GM18517 (cell line): ENCODE data around the gene ADGRG7.
A peak's percentile ranks its signal among the peaks of the same experiment; 100 is the strongest.
"Not testable (repeated sequence)": the region's sequence is repeated elsewhere in the genome, so short reads cannot be mapped to it uniquely, and the experiment has no call there.

Experiments
- ATAC-seq: cut with Tn5 transposase; IDR thresholded peaks from one replicate; pipeline ENCODE4 v1.9.1; 2021; ENCODE audit warnings: mild to moderate bottlenecking, moderate library complexity; ENCODE audit not compliant: unreplicated experiment

Gene ADGRG7, protein sequence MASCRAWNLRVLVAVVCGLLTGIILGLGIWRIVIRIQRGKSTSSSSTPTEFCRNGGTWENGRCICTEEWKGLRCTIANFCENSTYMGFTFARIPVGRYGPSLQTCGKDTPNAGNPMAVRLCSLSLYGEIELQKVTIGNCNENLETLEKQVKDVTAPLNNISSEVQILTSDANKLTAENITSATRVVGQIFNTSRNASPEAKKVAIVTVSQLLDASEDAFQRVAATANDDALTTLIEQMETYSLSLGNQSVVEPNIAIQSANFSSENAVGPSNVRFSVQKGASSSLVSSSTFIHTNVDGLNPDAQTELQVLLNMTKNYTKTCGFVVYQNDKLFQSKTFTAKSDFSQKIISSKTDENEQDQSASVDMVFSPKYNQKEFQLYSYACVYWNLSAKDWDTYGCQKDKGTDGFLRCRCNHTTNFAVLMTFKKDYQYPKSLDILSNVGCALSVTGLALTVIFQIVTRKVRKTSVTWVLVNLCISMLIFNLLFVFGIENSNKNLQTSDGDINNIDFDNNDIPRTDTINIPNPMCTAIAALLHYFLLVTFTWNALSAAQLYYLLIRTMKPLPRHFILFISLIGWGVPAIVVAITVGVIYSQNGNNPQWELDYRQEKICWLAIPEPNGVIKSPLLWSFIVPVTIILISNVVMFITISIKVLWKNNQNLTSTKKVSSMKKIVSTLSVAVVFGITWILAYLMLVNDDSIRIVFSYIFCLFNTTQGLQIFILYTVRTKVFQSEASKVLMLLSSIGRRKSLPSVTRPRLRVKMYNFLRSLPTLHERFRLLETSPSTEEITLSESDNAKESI

DNA sequence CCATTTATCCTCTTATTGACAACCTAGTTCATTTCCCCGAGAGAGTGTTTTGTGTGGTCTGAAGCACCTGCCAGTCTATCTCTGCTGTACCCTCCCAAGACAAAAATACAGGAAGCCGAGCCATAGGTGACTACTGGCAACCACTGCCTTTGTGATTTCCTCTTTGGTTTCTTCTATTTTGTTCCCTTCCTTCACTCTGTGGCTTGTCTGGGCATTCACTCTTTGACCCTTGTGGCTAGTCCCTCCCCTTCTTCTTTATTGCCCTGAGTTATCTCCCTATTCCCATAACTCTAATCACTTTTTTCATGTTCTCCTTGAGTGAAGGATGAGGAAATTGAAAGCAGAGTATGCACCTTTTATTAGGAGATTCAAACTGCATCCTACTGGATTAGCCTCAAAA is at the start of gene ADGRG7:
Gene ADGRG7, plus strand, starts transcription at position 297 of the 400 bp plus-strand sequence. CDS start 256 bp downstream, outside the sequence.
- ATAC-seq: no peak

DNA sequence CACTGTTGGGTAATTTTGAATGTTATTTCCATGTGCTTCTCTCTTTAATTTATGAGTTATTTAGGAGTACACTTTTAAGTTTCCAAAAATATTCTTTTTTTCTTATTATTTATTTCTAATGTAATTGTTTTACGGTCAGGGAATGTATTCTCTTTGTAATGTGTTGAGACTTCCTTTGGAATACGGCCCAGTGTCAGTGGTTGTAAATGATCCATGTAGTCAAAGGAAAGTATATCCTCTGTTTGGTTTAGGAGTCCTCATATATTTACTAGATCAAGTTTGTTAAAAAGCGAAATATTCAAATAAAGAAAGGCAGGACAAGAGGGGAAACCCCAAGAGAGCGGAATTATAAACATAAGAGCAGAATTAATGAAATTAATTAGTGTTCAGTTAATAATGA is 49.0 kb upstream of the ADGRG7 start:
- ATAC-seq: no peak

DNA sequence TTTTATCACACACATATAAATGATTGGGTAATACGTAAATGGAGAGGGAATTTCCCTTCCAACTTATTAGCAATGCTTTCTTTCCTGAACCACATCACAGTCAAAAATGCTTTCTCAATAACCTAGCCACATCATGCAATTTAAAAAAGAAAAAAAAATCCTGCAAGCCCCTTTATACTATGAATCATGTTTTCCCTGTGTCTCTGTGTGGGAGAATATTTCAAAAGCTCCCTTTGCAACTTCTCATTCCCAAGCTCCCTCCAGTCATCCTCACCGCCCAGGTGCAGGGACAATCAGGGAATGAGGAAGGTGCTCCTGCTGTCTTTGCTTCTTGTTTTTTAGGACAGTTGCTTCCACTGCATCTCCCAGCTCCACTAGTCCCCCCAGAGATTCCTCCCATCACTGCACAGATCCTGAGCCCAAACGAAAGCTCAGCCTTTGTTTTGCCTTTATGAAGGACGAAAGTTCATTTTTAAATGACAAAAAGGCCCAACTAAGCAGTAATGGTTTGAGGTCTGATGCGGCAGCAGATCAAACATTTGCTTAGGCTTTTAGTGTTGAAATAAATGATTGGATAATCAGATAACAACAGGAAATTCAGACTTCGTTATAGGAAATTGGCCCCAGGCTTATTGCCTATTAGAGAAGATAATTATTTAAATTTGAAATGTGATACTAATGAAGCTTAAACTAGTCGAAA is 47.8 kb upstream of the ADGRG7 start:
- ATAC-seq: no peak

DNA sequence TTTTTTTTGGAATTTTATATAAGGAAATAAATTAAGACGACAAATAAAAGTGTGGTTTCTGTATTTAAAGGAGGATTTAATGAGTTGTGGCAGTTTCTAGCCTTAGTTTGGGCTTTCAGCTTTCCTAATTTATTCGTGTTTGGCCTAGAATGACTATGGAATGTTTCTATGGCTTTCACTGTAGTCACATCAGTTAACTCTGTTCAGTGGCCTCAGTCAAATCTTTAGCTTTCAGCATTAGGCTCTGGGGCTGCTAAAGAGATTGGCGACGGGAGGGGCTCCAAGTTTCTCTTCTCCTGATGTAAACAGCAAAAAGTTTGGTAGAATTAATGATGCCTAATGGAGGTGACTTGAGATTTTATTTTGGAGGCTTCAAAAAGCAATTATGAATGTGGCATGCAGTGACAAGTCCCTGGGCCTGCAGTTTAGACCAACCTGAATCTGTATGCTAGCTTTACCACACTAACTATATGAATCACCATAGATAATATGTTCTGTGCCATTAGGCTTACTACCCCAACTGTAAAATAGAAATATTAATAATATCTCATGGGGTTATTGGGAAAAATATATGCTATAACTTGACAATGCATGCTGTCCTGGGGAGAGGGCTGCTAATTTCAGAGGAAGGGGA is 47.1 kb upstream of the ADGRG7 start:
- no peak for ATAC-seq

DNA sequence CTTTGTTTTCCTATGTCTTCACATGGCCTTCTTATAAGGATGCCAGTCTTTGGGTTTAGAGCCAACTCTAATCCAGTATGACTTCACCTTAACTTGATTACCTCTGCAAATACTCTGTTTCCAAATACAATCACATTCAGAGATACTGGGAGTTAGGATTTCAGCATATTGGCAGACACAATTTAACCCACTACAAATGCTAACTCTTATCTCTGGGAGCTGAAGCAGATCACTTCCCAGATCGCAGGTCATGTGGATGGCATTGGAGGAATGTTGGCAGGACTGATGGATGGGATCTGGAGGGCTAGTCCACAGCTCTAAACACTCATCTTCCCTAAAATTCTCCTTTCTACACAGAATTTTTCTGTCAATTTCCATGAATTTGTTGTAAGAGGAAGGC is 46.2 kb upstream of the ADGRG7 start:
- no peak for ATAC-seq

DNA sequence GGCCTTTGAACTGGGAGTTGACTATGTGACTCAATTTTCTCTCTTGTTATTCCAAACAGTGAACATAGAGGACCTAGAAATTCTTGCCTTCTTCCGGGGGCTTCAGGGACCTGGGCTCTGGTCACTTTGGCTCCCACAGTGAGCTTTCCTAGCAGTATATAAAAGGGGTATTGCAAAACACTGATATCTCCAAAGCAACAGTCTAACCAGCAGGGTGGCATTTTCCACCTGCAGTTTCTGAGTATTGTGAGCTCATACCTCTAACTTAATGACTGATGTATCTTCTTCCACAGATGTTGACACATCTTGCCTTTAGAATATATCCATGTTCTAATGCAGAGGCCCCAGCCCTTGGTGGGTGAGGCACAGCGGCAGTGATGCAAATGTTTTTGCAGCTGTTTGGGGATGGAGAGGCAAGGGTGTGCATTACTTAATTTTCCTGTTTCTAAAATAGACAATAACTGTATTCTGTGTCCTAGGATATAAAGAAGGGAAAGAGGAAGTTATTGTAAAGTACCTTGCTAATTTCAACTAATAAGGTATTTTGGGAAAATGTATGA is 45.7 kb upstream of the ADGRG7 start:
- no peak for ATAC-seq

DNA sequence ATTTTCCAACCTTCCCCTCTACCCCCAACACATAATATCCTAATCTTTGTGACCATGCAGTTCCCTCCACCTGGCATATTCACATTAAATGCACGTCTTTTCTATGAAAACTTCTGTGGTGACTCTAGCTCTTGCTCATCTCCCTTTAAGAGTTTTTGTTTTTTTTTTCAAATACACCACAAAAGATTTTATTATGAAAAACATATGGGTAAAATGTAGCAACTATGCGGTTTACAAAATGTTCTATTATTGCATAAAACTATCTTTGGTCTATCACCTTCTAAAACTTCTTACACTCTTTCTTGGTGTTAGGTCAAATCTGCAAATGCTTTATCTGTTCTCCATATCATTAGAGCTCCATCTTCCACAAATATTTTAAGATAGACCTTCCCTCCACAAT is 38.6 kb upstream of the ADGRG7 start:
- no peak for ATAC-seq

DNA sequence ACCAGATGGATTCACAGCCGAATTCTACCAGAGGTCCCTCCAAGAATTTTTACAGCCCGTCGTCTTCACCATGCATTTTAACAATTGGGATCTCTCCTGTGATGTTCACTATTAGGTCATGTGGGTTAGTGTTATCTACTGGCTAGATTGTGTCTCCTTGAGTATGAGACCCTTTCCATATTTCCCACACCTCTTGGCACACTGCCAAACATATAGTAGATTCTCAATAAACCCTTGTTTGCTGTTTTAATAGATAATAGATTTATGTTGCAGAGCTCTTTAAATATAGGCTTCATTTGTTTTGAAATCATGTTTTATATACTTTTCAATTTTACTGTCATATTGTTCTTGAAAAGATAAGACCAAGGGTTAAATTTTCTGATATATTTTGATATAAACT is 34.9 kb upstream of the ADGRG7 start:
- no peak for ATAC-seq

DNA sequence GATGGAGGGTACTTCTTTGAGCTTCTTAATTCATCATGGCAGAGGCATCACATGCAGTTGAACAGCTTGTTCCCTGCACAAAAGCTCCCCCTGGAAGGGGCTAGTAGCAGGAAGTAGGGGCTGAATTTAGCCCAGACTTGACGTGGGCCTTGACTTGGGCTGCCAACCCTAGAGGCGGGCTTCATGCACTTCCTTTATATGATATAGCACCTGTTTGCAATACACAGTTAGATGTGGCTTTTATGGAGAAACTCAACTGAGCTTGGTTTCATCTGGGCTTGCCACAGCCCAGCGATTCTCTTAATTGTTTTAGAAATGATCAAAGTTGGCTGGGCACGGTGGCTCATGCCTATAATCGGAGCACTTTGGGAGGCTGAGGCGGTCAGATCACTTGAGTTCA is 33.7 kb upstream of the ADGRG7 start:
- ATAC-seq: no peak

DNA sequence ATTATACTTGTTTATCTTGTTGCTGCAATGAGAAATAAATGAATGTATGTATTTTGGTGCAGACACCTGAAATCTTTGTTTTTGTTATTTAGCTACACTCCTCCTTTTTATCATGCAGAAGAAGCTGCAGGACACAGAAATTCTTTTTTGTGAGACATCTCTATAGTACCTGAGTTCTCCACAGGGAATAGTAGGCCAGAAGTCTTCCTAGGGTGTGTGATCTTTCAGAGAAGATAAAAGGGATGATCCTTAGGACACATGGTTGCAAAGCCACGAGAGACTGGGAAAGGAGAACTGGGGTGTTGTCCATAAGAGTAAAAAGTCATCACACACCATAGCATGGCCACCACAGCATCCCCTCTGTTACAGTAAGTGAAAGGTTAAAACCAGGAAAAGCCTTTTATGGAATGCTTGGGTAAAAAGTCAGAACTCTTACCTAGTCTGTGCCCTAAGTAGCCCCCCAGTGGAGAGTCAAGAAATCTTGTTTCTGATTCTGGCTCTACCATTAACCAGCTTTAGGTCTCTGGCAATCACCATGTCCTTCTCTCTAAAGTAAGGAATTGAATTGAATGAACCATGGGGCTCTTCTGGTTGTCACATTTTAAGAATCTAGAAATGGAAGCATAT is 31.9 kb upstream of the ADGRG7 start:
- no peak for ATAC-seq

DNA sequence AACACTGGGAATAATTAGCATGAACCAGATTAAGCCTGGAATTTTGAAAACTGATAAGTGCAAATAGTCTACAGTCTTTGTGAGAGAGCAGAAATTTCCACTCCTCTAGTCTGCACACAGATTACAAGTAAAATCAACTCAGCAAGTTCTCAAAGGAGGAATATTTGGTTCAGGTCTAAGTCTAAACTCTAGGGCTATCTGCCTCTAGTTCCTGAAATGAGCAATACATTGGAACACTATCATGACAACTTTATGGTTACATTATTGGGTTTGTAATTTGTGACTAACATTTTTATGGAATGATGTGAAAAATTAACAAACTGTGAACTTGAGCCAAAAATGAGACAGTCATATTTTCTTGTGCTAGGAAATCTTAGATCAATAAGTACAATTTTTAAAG is 30.8 kb upstream of the ADGRG7 start:
- no peak for ATAC-seq

DNA sequence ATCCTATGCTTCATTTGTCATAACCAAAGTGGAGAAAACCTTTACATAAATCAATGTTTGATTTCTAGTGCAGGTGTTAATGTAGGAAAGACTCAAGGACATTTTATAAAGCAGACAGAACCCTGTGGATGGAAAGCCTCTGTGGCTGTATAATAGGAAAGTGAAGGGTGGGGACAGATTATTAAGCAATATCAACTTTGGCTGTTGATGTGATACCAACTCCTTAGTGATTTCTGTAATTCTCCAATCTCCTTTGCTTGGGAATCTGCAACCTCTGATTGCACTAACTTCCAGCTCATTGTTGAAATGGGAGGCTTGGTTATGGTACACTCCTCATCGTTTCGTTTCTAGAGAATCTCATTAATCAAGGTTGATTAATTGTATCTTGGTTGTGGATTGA is 29.3 kb upstream of the ADGRG7 start:
- no peak for ATAC-seq

DNA sequence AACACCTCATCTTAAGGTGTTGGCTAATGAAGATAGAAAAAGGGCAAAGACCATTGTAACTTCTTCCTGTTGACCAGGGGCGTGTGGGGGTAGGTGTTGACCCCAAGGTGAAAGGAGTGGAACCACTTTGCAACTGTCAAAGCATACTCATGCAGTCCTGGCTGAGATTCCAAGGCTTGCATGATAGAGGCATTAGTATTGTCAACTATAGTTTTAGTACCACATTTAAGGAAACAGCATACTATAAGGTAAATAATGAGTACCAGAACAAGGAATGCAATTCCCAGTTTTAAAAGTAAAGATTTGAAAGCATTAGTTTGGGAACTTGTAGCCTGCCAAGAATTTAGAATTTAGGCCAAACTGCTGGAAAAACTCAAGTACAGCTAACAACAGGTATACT is 27.8 kb upstream of the ADGRG7 start:
- no peak for ATAC-seq

DNA sequence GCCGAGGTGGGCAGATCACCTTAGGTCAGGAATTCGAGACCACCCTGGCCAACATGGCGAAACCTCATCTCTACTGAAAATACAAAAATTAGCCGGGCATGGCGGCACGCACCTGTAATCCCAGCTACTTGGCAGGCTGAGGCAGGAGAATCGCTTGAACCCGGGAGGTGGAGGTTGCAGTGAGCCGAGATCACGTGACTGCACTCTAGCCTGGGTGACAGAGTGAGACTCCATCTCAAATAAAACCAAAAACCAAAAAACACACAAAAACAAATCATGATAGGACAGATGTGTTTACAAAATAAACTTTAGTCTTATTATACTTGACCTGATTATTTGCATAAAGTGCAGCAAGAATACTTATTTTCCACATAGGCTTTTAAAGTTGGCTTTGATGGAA is 27.2 kb upstream of the ADGRG7 start:
- not testable (repeated sequence) for ATAC-seq

DNA sequence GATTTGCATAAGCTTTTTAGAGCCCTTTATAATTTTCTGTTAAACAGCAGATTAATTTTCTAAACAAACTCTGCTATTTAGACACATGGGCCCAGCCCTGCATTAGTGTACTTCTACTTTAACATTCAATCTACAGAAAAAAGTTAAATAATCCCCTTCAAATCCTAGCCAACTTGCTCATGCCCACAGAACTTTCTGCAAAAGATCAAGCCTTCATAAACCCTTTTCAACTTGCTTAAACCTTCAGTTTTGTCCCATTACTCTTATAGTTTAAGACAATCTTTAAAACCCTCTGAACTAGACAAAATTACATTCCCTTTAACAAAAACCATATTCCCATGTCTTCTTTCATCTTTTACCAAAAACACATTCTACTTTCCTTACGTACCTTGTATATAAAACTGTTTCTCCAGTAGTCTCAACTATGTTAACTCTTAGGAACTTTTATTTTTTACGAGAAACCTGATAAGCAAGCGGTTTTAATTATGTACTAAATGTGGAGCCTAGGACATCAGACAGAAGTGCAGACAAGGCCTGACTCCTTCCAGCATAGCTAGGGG is 25.2 kb upstream of the ADGRG7 start:
- ATAC-seq: no peak

DNA sequence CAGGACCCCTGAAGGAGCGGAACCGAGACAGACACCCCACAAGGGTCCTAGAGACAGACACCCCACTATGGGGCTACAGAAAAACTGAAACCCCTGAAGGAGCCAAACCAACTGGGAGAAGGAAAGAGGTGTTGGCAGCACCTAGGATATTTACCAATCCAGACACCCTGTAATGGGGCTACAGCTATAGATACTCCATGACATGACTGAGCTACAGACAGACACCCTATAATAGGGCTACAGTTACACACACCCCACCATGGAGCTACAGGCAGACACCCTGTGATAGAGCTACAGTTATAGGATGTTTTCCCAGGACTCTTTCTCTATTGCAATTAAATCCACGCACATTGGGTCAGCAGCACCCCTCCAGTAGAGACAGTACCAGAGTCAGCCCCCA is 22.6 kb upstream of the ADGRG7 start:
- no peak for ATAC-seq

DNA sequence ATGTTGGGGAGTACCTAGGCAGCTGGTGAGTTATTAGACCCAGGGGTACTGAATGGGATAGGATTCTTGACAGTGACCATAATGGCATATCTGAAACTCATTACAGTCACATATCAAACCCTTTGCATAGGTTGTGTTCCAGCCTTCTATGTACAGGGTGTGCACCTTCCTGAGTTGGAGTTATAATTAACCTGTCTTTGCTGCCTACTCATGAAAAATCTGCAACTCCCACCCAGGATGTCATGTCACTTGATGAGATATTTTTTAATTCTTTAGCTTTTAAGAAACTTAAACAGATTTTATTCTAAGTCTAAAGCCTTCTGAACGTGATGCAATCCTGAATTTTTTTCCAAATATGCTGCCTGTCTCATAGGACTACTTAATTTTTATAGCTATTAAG is 21.1 kb upstream of the ADGRG7 start:
- no peak for ATAC-seq

DNA sequence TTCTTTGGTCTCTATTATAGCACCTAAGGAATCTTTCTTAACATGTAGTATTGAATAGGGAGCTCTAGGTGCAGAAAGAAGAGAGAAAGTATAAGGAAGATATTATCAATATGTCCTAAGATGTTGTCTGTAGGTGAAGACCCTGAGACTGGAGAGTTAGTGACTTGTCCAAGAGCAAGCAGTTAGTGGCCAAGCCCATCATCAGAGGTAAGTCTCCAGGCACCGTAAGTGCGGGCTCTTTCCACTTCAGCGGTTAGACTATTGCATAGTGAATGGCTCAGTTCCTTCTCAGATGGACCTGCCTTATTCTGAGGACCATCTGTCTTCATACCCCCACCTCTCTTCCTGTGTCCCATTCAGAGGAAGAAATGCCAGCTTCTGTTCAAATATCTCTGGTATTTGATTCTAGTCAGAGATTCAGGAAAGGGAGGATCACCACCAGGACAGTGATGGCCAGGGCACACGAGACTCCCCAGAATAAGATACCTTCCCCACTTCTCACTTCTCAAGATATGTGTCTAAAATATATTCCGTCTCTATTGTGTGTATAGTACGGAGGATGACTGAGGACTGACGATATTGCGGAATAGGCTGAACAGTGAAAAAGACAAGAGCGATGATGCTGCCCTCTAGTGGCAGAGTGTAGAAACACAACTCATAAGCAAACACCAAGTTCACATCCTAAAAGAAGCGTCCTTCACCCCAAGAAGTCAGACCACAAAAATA is 19.1 kb upstream of the ADGRG7 start:
- ATAC-seq: peak; percentile 90

DNA sequence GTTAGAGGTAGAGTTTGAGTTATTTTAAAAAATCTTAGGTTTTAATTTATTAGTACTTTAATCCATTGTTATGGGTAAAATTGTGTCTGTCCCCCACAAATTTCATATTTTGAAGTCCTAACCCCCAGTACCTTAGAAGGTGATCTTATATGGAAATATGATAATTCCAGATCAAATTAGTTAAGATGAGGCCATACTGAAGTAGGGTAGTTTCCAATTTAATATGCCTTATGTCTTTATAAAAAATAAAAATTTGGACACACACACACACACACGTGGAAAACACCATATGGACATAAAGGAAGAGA is 18.6 kb upstream of the ADGRG7 start:
- no peak for ATAC-seq

DNA sequence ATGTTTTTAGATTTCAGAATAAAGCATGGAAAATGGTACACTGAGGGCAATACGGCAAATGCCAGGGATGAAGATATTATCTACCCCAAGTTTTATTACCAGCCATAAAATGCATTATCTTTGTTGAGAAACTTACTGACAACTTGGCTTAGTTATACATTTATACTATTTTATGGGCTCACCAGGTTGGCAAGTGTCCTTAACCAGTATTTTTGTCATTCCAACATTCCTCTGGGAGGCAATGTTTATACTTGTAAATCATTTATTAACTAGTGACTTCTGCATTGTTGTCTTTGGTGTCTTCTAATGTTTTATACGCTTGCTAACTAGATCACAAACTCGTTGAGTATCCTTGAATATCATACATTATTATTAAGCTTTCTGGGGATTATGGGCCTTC is 18.0 kb upstream of the ADGRG7 start:
- no peak for ATAC-seq
